Tibial artery (tissue), 4 donors: Measurements from ENCODE around the gene EIF4E1B.
"Not testable (repeated sequence)": the region's sequence is repeated elsewhere in the genome, so short reads cannot be mapped to it uniquely, and the experiment has no call there.

Experiments
- DNase-seq, 2 donors: peaks; one replicate each; pipeline ENCODE4 v3.0.0-alpha.2; 2019
- H3K27ac ChIP-seq, 2 donors: fragments of 200-600 bp; sonication (generic) in 1 of 2; 1 replicate in 1 of 2; 2 replicates in 1 of 2; pipeline ENCODE4 v1.5.1; 2018 to 2019; ENCODE audit warnings: mild to moderate bottlenecking in 1 of 2
- H3K27me3 ChIP-seq, 2 donors: fragments of 200-600 bp; sonication (generic) in 1 of 2; one replicate each; pipeline versions ENCODE4 v1.5.1 to v1.6.0; 2016 to 2019
- H3K36me3 ChIP-seq, 3 donors: fragments of 200-600 bp; sonication (generic) in 2 of 3; one replicate each; pipeline ENCODE4 v1.5.1; 2016 to 2019; ENCODE audit warnings: mild to moderate bottlenecking in 2 of 3
- H3K4me1 ChIP-seq, 4 donors: fragments of 200-600 bp; sonication (generic) in 2 of 4; 1 replicate in 3 of 4; 2 replicates in 1 of 4; pipeline ENCODE4 v1.5.1; 2016 to 2019
- H3K4me3 ChIP-seq, 2 donors: fragments of 200-600 bp; sonication (generic) in 1 of 2; 1 replicate in 1 of 2; 2 replicates in 1 of 2; pipeline ENCODE4 v1.5.1; 2018 to 2019; ENCODE audit warnings: mild to moderate bottlenecking in 2 of 2
- H3K9me3 ChIP-seq, 3 donors: fragments of 200-600 bp; sonication (generic) in 1 of 3; one replicate each; pipeline ENCODE4 v1.5.1; 2016 to 2019
- intact Hi-C: fragments of 100-400 bp; cut with DNase I; formaldehyde crosslinking; loops from one replicate; pipeline ENCODE4 v1.15.0; 2023; ENCODE audit warnings: low total_unique reads
- TF ChIP-seq, protein P1 (sequence below), 2 experiments: fragments of 200-600 bp in 1 of 2; fragments of 450-650 bp in 1 of 2; IDR thresholded peaks; one replicate each; pipeline ENCODE4 v1.5.1; 2017 to 2019; ENCODE audit warnings: antibody characterized with exemption in 2 of 2, mild to moderate bottlenecking in 1 of 2, moderate library complexity in 1 of 2

EIF4E1B gene

DNA sequence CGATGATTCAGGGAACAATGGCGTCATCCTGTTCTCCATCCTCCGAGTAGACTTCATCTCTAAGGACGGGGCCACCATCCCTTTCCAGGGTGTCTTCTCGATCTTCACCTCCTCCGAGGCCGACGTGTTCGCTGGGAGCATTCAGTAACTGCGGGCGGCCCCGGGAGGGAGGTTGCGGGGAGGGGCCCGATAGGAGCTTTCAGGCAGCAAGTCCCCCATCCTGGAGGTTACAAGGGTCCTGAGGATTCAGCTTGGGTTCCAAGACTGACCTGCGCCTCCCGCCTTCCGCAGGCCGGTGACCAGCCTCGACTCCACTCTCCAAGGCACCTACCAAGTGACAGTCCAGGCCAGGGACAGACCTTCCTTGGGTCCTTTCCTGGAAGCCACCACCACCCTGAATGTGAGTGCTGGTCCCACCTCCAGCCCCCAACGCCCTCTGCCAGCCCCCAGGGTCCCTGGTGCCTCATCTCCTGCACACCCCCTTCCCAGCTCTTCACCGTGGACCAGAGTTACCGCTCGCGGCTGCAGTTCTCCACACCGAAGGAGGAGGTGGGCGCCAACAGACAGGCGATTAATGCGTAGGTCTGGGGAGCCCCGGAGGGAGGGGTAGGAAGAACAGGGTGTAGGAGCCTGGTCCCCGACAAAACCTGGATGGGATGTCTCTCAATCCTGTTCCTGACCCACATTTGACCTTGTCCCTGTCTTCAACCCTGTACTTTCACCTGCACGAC, 41.3 kb upstream of the EIF4E1B start:
- TF ChIP-seq, protein P1, sequence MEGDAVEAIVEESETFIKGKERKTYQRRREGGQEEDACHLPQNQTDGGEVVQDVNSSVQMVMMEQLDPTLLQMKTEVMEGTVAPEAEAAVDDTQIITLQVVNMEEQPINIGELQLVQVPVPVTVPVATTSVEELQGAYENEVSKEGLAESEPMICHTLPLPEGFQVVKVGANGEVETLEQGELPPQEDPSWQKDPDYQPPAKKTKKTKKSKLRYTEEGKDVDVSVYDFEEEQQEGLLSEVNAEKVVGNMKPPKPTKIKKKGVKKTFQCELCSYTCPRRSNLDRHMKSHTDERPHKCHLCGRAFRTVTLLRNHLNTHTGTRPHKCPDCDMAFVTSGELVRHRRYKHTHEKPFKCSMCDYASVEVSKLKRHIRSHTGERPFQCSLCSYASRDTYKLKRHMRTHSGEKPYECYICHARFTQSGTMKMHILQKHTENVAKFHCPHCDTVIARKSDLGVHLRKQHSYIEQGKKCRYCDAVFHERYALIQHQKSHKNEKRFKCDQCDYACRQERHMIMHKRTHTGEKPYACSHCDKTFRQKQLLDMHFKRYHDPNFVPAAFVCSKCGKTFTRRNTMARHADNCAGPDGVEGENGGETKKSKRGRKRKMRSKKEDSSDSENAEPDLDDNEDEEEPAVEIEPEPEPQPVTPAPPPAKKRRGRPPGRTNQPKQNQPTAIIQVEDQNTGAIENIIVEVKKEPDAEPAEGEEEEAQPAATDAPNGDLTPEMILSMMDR (IDR thresholded peaks at IDR 0.05): no peak
- intact Hi-C loops: no loop called here
- Histone ChIP-seq H3K4me3 (no peak overlapping the region), H3K27ac (no peak overlapping the region), H3K27me3 (peaks cover 0 to 18% of the 10 kb centered on the region in 2 donors), H3K36me3 (no peaks in the 10 kb centered on the region), H3K9me3 (peaks cover 0 to 20% (median 17%) of the 10 kb centered on the region in 3 donors), H3K4me1 (no peaks in the 10 kb centered on the region)
- no peak for DNase-seq

DNA sequence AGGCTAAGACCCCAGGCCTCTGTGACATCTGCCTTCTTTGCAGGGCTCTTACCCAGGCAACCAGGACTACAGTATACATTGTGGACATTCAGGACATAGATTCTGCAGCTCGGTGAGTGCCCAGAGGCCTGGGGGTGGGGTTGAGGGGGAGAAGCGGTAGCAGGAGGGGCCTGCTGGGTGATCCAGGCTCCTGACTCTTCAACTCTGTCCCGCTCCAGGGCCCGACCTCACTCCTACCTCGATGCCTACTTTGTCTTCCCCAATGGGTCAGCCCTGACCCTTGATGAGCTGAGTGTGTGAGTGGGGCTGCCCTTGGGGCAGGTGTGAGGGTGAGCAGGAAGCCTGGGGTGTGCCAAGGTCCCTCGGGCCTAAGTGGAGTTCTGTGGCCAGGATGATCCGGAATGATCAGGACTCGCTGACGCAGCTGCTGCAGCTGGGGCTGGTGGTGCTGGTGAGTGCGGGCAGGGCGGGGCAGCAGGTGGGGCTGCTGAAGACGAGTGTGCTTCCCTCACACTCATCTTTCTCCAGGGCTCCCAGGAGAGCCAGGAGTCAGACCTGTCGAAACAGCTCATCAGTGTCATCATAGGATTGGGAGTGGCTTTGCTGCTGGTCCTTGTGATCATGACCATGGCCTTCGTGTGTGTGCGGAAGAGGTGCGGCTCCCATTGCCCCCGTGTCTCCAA, 40.3 kb upstream of the EIF4E1B start:
- Histone ChIP-seq H3K4me1 (no peaks in the 10 kb centered on the region), H3K4me3 (no peak overlapping the region), H3K27me3 (peaks cover 0 to 28% of the 10 kb centered on the region in 2 donors), H3K9me3 (peaks cover 0 to 10% (median 7%) of the 10 kb centered on the region in 3 donors), H3K36me3 (no peaks in the 10 kb centered on the region), H3K27ac (no peak overlapping the region)
- TF ChIP-seq, protein P1 (IDR thresholded peaks at IDR 0.05): no peak
- no peak for DNase-seq
- intact Hi-C loops: no loop called here

GRCh38 chr5:176591667-176592066, 38.8 kb upstream of the EIF4E1B start:
- H3K4me3 ChIP-seq, H3K9me3 ChIP-seq, H3K27ac ChIP-seq, H3K4me1 ChIP-seq, DNase-seq, H3K36me3 ChIP-seq, intact Hi-C loops: not testable (repeated sequence)
- peaks cover 0 to 42% of the 10 kb centered on the region in 2 donors for H3K27me3 ChIP-seq

DNA sequence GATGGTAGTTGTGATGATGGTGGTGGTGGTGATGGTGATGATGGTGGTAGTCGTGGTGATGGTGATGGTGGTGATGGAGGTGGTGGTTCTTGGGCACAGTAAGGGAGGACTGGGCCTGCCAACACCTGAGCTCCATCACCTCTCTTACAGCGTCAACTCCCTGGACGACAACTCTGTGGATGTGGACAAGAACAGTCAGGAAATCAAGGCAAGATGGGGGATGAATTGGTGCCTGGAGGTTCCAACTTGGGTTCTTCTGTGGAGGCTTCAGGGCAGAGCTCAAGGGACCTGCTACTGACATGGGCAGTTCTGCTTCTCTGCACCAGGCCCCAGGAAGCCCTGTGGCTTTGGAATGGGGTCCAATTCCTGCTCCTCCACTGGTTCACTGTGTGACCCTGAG, 37.9 kb upstream of the EIF4E1B start:
- H3K27ac ChIP-seq: no peak overlapping the region
- H3K4me1 ChIP-seq: peaks cover 0 to 11% (median 3%) of the 10 kb centered on the region in 4 donors
- H3K27me3 ChIP-seq: peaks cover 0 to 50% of the 10 kb centered on the region in 2 donors
- TF ChIP-seq, protein P1 (IDR thresholded peaks at IDR 0.05): no peak
- H3K4me3 ChIP-seq: no peak overlapping the region
- H3K36me3 ChIP-seq: no peaks in the 10 kb centered on the region
- DNase-seq: no peak
- no peaks in the 10 kb centered on the region for H3K9me3 ChIP-seq
- intact Hi-C loops: no loop called here

DNA sequence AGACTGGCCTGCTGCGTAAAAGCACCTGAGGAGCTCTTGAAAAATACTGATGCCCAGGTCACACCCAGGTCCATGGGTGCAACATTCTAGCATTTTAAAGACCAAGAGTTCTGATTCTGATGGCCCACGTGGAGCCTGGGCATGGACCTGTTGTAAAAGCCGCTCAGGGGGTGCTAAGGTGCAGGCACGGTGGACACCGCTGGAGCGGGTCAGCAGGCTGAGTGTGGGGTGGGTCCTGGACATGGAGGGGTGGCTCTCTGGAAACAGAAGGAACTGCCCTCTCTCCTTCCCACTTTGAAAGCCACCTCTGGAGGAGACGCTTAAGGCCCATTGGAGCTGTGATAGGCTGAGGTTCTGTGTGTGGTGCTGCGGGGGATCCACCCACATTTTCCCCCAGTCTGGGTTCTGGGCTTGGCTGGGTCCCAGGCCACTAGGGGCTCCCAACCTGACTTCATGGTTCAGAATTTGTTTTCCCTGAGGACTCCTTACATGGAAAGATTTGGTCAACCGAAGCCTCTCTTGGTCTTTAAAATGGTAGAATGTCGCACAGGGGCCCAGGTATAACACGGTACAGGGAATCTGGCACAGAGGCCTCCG, 37.1 kb upstream of the EIF4E1B start:
- Histone ChIP-seq H3K36me3 (no peaks in the 10 kb centered on the region), H3K27me3 (peaks cover 0 to 58% of the 10 kb centered on the region in 2 donors), H3K4me3 (no peak overlapping the region), H3K27ac (no peak overlapping the region), H3K9me3 (no peaks in the 10 kb centered on the region), H3K4me1 (peaks cover 0 to 11% (median 3%) of the 10 kb centered on the region in 4 donors)
- intact Hi-C loops: no loop called here
- no peak for DNase-seq
- TF ChIP-seq, protein P1 (IDR thresholded peaks at IDR 0.05): no peak

GRCh38 chr5:176594554-176594953, 35.9 kb upstream of the EIF4E1B start:
- Histone ChIP-seq H3K4me1 (peaks cover 0 to 11% (median 3%) of the 10 kb centered on the region in 4 donors), H3K4me3 (no peak overlapping the region), H3K27me3 (peaks cover 0 to 65% of the 10 kb centered on the region in 2 donors), H3K27ac (no peak overlapping the region), H3K9me3 (no peaks in the 10 kb centered on the region), H3K36me3 (no peaks in the 10 kb centered on the region)
- no peak for DNase-seq
- TF ChIP-seq, protein P1 (IDR thresholded peaks at IDR 0.05): no peak
- intact Hi-C loops: no loop called here
